Aorta (tissue), 5 donors: ENCODE data around the gene LLPH. TPM values are rescaled to one million over a fixed set of nuclear protein-coding genes. Genes with fewer than 3 reads are reported as not detected.

ENCODE experiments used
- ATAC-seq: fragments of 200-7000 bp; cut with Tn5 transposase; one replicate; pipeline ENCODE4 v1.9.1; 2022; ENCODE audit warnings: moderate library complexity; ENCODE audit not compliant: low FRiP score
- DNase-seq, 2 donors: peaks; one replicate each; pipeline ENCODE4 v3.0.0-alpha.2; 2020
- H3K27ac ChIP-seq, 2 donors: one replicate each; pipeline ENCODE4 v1.5.1; 2013; ENCODE audit warnings: low read length in 2 of 2, mild to moderate bottlenecking in 2 of 2, moderate library complexity in 2 of 2, control low read depth in 1 of 2, inconsistent platforms in 1 of 2, low read depth in 1 of 2
- H3K27me3 ChIP-seq, 2 donors: one replicate each; pipeline ENCODE4 v1.6.1; 2013; ENCODE audit warnings: control low read depth in 1 of 2, low read length in 1 of 2, mild to moderate bottlenecking in 1 of 2, moderate library complexity in 1 of 2; ENCODE audit not compliant: insufficient read depth in 2 of 2, control insufficient read depth in 1 of 2
- H3K36me3 ChIP-seq, 2 donors: one replicate each; pipeline ENCODE4 v1.6.1; 2013; ENCODE audit warnings: control low read depth in 1 of 2, low read length in 1 of 2, mild to moderate bottlenecking in 1 of 2; ENCODE audit not compliant: insufficient read depth in 2 of 2, control insufficient read depth in 1 of 2
- H3K4me1 ChIP-seq, 2 donors: one replicate each; pipeline ENCODE4 v1.6.1; 2013; ENCODE audit warnings: low read length in 2 of 2, control low read depth in 1 of 2, mild to moderate bottlenecking in 1 of 2, moderate library complexity in 1 of 2; ENCODE audit not compliant: insufficient read depth in 2 of 2, control insufficient read depth in 1 of 2
- H3K4me3 ChIP-seq, 2 donors: one replicate each; pipeline ENCODE4 v1.5.1; 2013; ENCODE audit warnings: low read length in 2 of 2, control low read depth in 1 of 2, mild to moderate bottlenecking in 1 of 2
- H3K9me3 ChIP-seq: one replicate; pipeline ENCODE4 v1.6.1; 2013; ENCODE audit warnings: mild to moderate bottlenecking, low read length; ENCODE audit not compliant: control insufficient read depth
- WGBS, 2 donors: extraction: QIAGEN DNeasy Blood & Tissue Kit; methylation state at CpG; one replicate each; pipeline ENCODE4 v1.1.7; 2013; 5-methylcytosine and 5-hydroxymethylcytosine counted together
- intact Hi-C, 2 donors: fragments of 100-400 bp; cut with DNase I; formaldehyde crosslinking; loops; one replicate each; pipeline versions ENCODE4 v1.14.2 to v1.15.0; 2022
- polyA plus RNA-seq, 2 donors: library from polyadenylated mRNA; stranded (reverse); fragments of 200-250 nt; gene quantifications; one replicate each; pipeline ENCODE4 v1.2.3, GENCODE V29; 2013
- total RNA-seq, 2 donors: library from RNA; stranded (reverse); fragmentation: NEBNext Ultra II Directional; extraction: Animal tissue kit (Norgen Biotek cat#: 25700); gene quantifications; one replicate each; pipeline ENCODE4 v1.2.1, GENCODE V29; 2021
- donor health status: healthy with polysubstance abuse.
- donor health status: Bipolar disorder and iron deficiency.
- donor health status: DM: no; HTN: no; CAD: no.
- donor health status: DM: no; HTN: no; CAD: no.
- donor health status: DM: yes; HTN: yes; CAD: no.

Gene LLPH
- total and polyA plus RNA-seq, 4 donors, result 16.1 to 26.5 (median 18.5) TPM

GRCh38 chr12:66132408-66132807 is 1.9 kb upstream of the LLPH start:
- Histone ChIP-seq H3K27me3 (no peaks in the 10 kb centered on the region), H3K36me3 (peaks cover 2 to 3% of the 10 kb centered on the region in 2 donors), H3K4me3 (no peak overlapping the region), H3K9me3 (no peaks in the 10 kb centered on the region), H3K27ac (no peak overlapping the region), H3K4me1 (peaks cover 2 to 6% of the 10 kb centered on the region in 2 donors)
- intact Hi-C loops, result loop anchor here in 1 of 2 donors (5.0 kb wide), 1 partner anchor 35 kb away; the partner anchor contains the start of gene TMBIM4
- no peak for DNase-seq
- ATAC-seq, result no peak

- H3K27me3 ChIP-seq, result no peaks in the 10 kb centered on the region
- 8 to 9% methylated on average over 11 of the region's 11 CpGs for WGBS, 2 donors
- peak; percentile 29 for ATAC-seq
Measured at GRCh38 chr12:66131067-66131688, 628 bp upstream of the LLPH start.

GRCh38 chr12:66129934-66130266 is 650 bp downstream of the LLPH start:
- peak; percentile 10 for ATAC-seq
- 2 to 3% methylated on average over 8 of the region's 8 CpGs for WGBS, 2 donors
- H3K27ac ChIP-seq, result no peak overlapping the region
- DNase-seq, result no peak
- H3K36me3 ChIP-seq, result peaks cover 0 to 2% of the 10 kb centered on the region in 2 donors
- H3K4me3 ChIP-seq, result peak overlapping the region; percentile 61 to 96
- H3K9me3 ChIP-seq, result no peaks in the 10 kb centered on the region
- H3K4me1 ChIP-seq, result peaks cover 2 to 6% of the 10 kb centered on the region in 2 donors
- intact Hi-C loops, result loop anchor here (1.0 to 5.0 kb wide), 2 partner anchors 37 to 39 kb away; partner anchors contain the start of gene TMBIM4 (in 2 of the 2)
- H3K27me3 ChIP-seq, result no peaks in the 10 kb centered on the region

More at GRCh38 chr12:66131067-66131688, 628 bp upstream of the LLPH start:
- no peaks in the 10 kb centered on the region for H3K9me3 ChIP-seq
- intact Hi-C loops, result loop anchor here in 1 of 2 donors (5.0 kb wide), 1 partner anchor 36 kb away; the partner anchor contains the start of gene TMBIM4
- DNase-seq, result no peak
- peak overlapping the region; percentile 61 to 96 for H3K4me3 ChIP-seq
- no peak overlapping the region for H3K27ac ChIP-seq
- H3K4me1 ChIP-seq, result peaks cover 2 to 6% of the 10 kb centered on the region in 2 donors
- peaks cover 0 to 2% of the 10 kb centered on the region in 2 donors for H3K36me3 ChIP-seq

- Histone ChIP-seq H3K27me3 (no peaks in the 10 kb centered on the region), H3K27ac (no peak overlapping the region), H3K4me1 (peaks cover 2 to 6% of the 10 kb centered on the region in 2 donors), H3K9me3 (no peaks in the 10 kb centered on the region), H3K36me3 (peaks cover 0 to 2% of the 10 kb centered on the region in 2 donors), H3K4me3 (no peak overlapping the region)
- intact Hi-C loops, result no loop called here
- DNase-seq, result no peak
- WGBS, 2 donors, result 51 to 58% methylated on average over 1 of the region's 1 CpG
- no peak for ATAC-seq
Measured at GRCh38 chr12:66127650-66128049, 2.9 kb downstream of the LLPH start.

GRCh38 chr12:66120477-66120876 is 10.1 kb downstream of the LLPH start:
- 43 to 56% methylated on average over 1 of the region's 1 CpG for WGBS, 2 donors
- no peak overlapping the region for H3K4me3 ChIP-seq
- H3K4me1 ChIP-seq, result peaks cover 0 to 3% of the 10 kb centered on the region in 2 donors
- H3K27ac ChIP-seq, result no peak overlapping the region
- intact Hi-C loops, result no loop called here
- DNase-seq, result no peak
- no peaks in the 10 kb centered on the region for H3K9me3 ChIP-seq
- no peaks in the 10 kb centered on the region for H3K27me3 ChIP-seq
- H3K36me3 ChIP-seq, result no peaks in the 10 kb centered on the region
- no peak for ATAC-seq

DNA sequence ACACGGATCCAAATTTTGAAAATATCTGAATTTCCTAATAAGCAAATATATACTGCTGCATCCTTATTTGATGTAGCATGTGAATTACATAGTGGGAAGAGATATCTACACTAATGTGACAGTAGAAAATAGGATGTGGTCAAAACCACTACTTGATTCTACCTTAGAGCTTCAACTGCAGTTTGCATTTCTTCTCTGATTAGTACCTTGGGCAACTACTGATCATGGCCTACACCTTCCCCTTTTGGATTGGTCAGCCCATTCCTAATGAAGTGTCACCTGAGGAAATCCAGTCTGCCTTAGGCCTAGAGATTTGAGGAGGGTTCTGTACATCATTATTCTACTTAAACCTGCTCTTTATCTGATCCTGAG is 10.7 kb downstream of the LLPH start:
- Histone ChIP-seq H3K27ac (no peak overlapping the region), H3K9me3 (no peaks in the 10 kb centered on the region), H3K36me3 (no peaks in the 10 kb centered on the region), H3K4me3 (no peak overlapping the region), H3K4me1 (peaks cover 0 to 3% of the 10 kb centered on the region in 2 donors), H3K27me3 (no peaks in the 10 kb centered on the region)
- 78 to 85% methylated on average over 1 of the region's 1 CpG for WGBS, 2 donors
- DNase-seq (no peak), ATAC-seq (no peak)
- intact Hi-C loops, result no loop called here

GRCh38 chr12:66119229-66119869 is 11.2 kb downstream of the LLPH start:
- Histone ChIP-seq H3K9me3 (no peaks in the 10 kb centered on the region), H3K4me1 (peaks cover 0 to 3% of the 10 kb centered on the region in 2 donors), H3K27ac (no peak overlapping the region), H3K36me3 (no peaks in the 10 kb centered on the region), H3K4me3 (no peak overlapping the region), H3K27me3 (no peaks in the 10 kb centered on the region)
- 11 to 16% methylated on average over 2 of the region's 2 CpGs for WGBS, 2 donors
- DNase-seq, result no peak
- no peak for ATAC-seq
- intact Hi-C loops, result no loop called here

DNA sequence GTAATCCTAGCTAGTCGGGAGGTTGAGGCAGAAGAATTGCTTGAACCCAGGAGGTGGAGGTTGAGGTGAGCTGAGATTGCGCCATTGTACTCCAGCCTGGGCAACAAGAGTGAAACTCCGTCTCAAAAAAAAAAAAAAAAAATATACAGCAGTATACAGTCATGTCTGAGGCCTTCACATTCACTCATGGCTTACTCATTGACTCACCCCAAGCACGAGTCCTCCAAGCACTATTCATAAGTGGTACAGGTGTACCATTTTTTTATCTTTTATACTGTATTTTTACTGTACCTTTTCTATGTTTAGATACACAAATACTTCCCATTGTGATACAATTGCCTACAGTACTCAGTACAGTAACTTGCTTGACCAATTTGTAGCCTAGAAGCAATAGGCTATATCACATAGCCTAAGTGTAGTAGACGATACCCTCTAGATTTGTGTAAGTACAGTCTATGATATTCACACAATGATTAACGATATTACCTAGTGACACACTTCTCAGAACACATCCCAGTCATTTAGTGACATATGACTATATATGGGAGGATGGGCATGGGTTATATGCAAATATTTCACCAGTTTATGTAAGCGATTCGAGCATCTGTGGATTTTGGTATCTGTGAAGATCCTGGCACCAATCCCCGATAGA is 12.2 kb downstream of the LLPH start:
- WGBS, 2 donors, result 96 to 97% methylated on average over 8 to 9 of the region's 9 CpGs
- Histone ChIP-seq H3K27me3 (no peaks in the 10 kb centered on the region), H3K36me3 (no peaks in the 10 kb centered on the region), H3K27ac (no peak overlapping the region), H3K9me3 (no peaks in the 10 kb centered on the region), H3K4me3 (no peak overlapping the region), H3K4me1 (peaks cover 0 to 3% of the 10 kb centered on the region in 2 donors)
- DNase-seq, result no peak
- intact Hi-C loops, result no loop called here
- no peak for ATAC-seq
